GM13977 (cell line): Measurements from ENCODE around the gene PPA2.
"Not testable (repeated sequence)": the region's sequence is repeated elsewhere in the genome, so short reads cannot be mapped to it uniquely, and the experiment has no call there.

Experiments used
- DNase-seq: peaks from one replicate; pipeline ENCODE4 v3.0.0; 2012; ENCODE audit warnings: low spot score
- in situ Hi-C: fragments of 300-500 bp; cut with MboI; formaldehyde crosslinking; loops from one replicate; pipeline ENCODE4 v1.12.0; 2022; ENCODE audit warnings: low sequenced_read_pairs, low pct_unique_long_range_greater_than_20kb, mixed read lengths, inconsistent platforms; ENCODE audit not compliant: unreplicated experiment
- TF ChIP-seq, protein P1 (sequence below): IDR thresholded peaks from 2 replicates; pipeline ENCODE4 v1.5.1; 2012; ENCODE audit warnings: mild to moderate bottlenecking, control low read depth; ENCODE audit not compliant: insufficient read depth; ENCODE audit errors: extremely low read depth, missing control alignments

PPA2 gene

DNA sequence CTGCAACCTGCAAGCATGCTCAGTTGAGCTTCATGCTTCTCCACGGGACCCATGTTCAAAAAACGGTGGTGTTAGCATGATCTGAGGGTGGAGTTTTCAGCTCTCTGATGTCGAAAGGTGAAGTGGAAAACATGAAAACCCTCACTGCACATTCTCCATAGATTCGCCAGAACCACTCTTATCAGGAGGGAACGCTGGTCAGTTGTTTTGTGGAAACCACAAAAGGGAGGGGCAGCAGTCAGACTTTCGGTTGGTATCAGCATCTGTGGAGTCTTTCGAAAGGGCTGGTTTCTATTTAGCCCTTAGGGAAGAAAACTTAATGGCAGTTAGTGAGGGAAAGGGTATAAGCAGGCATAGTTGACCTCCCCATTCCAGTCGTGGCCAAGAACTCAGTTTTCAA lies 12.6 kb downstream of the PPA2 start:
- DNase-seq: no peak
- in situ Hi-C loops: loop anchor here (25.0 kb wide), 5 partner anchors 324 to 1399 kb away; partner anchors contain the start of gene TET2
- TF ChIP-seq, protein P1, sequence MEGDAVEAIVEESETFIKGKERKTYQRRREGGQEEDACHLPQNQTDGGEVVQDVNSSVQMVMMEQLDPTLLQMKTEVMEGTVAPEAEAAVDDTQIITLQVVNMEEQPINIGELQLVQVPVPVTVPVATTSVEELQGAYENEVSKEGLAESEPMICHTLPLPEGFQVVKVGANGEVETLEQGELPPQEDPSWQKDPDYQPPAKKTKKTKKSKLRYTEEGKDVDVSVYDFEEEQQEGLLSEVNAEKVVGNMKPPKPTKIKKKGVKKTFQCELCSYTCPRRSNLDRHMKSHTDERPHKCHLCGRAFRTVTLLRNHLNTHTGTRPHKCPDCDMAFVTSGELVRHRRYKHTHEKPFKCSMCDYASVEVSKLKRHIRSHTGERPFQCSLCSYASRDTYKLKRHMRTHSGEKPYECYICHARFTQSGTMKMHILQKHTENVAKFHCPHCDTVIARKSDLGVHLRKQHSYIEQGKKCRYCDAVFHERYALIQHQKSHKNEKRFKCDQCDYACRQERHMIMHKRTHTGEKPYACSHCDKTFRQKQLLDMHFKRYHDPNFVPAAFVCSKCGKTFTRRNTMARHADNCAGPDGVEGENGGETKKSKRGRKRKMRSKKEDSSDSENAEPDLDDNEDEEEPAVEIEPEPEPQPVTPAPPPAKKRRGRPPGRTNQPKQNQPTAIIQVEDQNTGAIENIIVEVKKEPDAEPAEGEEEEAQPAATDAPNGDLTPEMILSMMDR: no peak

GRCh38 chr4:105460306-105460705 lies 13.6 kb downstream of the PPA2 start:
- DNase-seq: no peak
- in situ Hi-C loops: loop anchor here (25.0 kb wide), 5 partner anchors 323 to 1398 kb away; partner anchors contain the start of gene TET2
- TF ChIP-seq, protein P1: no peak

GRCh38 chr4:105458541-105458940 lies 15.3 kb downstream of the PPA2 start:
- not testable (repeated sequence) for DNase-seq
- in situ Hi-C loops: loop anchor here (25.0 kb wide), 5 partner anchors 321 to 1396 kb away; partner anchors contain the start of gene TET2

DNA sequence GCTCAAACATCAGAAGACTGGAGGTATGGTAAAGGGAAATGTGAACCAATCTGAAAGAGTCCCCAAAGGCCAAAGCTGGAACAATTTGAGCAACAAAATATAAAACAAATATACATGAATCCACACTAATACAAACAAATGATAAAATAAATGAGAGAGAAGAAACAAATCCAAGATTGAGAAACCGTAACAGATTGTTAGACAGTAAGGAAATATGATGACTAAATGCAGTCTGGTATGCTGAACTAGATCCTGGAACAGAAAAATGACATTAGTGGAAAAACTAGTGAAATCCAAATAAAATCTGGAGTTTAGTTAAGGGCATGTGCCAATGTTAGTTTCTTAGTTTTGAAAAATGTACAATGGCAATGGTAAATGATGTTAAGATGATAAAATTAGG lies 15.9 kb downstream of the PPA2 start:
- no peak for DNase-seq
- in situ Hi-C loops: loop anchor here (25.0 kb wide), 5 partner anchors 321 to 1396 kb away; partner anchors contain the start of gene TET2
- TF ChIP-seq, protein P1: no peak

GRCh38 chr4:105455998-105456397 lies 17.9 kb downstream of the PPA2 start:
- DNase-seq: no peak
- TF ChIP-seq, protein P1: no peak
- in situ Hi-C loops: loop anchor here (25.0 kb wide), 5 partner anchors 319 to 1394 kb away; partner anchors contain the start of gene TET2

- TF ChIP-seq, protein P1: no peak
- in situ Hi-C loops: loop anchor here (25.0 kb wide), 5 partner anchors 318 to 1393 kb away; partner anchors contain the start of gene TET2
Observed at GRCh38 chr4:105455182-105455581, 18.7 kb downstream of the PPA2 start.

GRCh38 chr4:105453550-105454205 lies 20.2 kb downstream of the PPA2 start:
- TF ChIP-seq, protein P1: peak; percentile 12
- peak; percentile 54 for DNase-seq
- in situ Hi-C loops: loop anchor here (25.0 kb wide), 5 partner anchors 316 to 1391 kb away; partner anchors contain the start of gene TET2

More at GRCh38 chr4:105455182-105455581, 18.7 kb downstream of the PPA2 start:
- DNase-seq: no peak
